Stomach smooth muscle (tissue), 2 donors: ENCODE results near the gene HAGHL.
A peak's percentile ranks its signal among the peaks of the same experiment; 100 is the strongest.

Experiments
- H3K27ac ChIP-seq: one replicate; pipeline ENCODE4 v1.7.0; 2013; ENCODE audit warnings: mild to moderate bottlenecking, low read length, inconsistent platforms
- H3K27me3 ChIP-seq, 2 donors: one replicate each; pipeline ENCODE4 v1.7.0; 2013; ENCODE audit warnings: low read length in 2 of 2; ENCODE audit not compliant: insufficient read depth in 2 of 2, control insufficient read depth in 1 of 2
- H3K36me3 ChIP-seq, 2 donors: one replicate each; pipeline ENCODE4 v1.7.0; 2013; ENCODE audit warnings: low read length in 2 of 2; ENCODE audit not compliant: control insufficient read depth in 2 of 2, insufficient read depth in 2 of 2
- H3K4me1 ChIP-seq: one replicate; pipeline ENCODE4 v1.7.0; 2013; ENCODE audit warnings: low read length; ENCODE audit not compliant: control insufficient read depth, insufficient read depth
- H3K4me3 ChIP-seq, 2 donors: one replicate each; pipeline ENCODE4 v1.7.0; 2013; ENCODE audit warnings: low read length in 2 of 2
- H3K9ac ChIP-seq, 2 donors: one replicate each; pipeline ENCODE4 v1.7.0; 2013; ENCODE audit warnings: low read length in 2 of 2, mild to moderate bottlenecking in 1 of 2
- H3K9me3 ChIP-seq, 2 donors: one replicate each; pipeline ENCODE4 v1.7.0; 2013; ENCODE audit warnings: low read length in 2 of 2; ENCODE audit not compliant: control insufficient read depth in 2 of 2
- donor health status: healthy.
- donor health status: Pancreatic carcinoma.

HAGHL gene

GRCh38 chr16:726438-727290, at the start of gene HAGHL, which contains the start of gene CCDC78:
Gene HAGHL (plus strand): TSS chr16:727106. CDS start chr16:727510, 404 bp downstream.
Gene CCDC78 (minus strand): TSS chr16:726443. CDS start chr16:726367, 76 bp downstream.
- Histone ChIP-seq H3K27me3 (peaks cover 22 to 26% of the 10 kb centered on the region in 2 donors), H3K27ac (no peak within 1 kb of the TSS), H3K9ac (no peak within 1 kb of the TSS), H3K4me1 (peaks cover 28% of the 10 kb centered on the region), H3K4me3 (peak within 1 kb of the TSS; percentile 19 to 69), H3K9me3 (no peaks in the 10 kb centered on the region), H3K36me3 (no peaks in the 10 kb centered on the region)

GRCh38 chr16:677316-678190, 49.4 kb upstream of the HAGHL start:
- H3K9ac ChIP-seq: no peak overlapping the region
- no peaks in the 10 kb centered on the region for H3K9me3 ChIP-seq
- H3K4me1 ChIP-seq: peaks cover 42% of the 10 kb centered on the region
- no peak overlapping the region for H3K27ac ChIP-seq
- H3K27me3 ChIP-seq: peaks cover 0 to 4% of the 10 kb centered on the region in 2 donors
- no peak overlapping the region for H3K4me3 ChIP-seq
- H3K36me3 ChIP-seq: peaks cover 11 to 16% of the 10 kb centered on the region in 2 donors

- Histone ChIP-seq H3K27me3 (peaks cover 0 to 4% of the 10 kb centered on the region in 2 donors), H3K9ac (no peak overlapping the region), H3K36me3 (peaks cover 12 to 17% of the 10 kb centered on the region in 2 donors), H3K9me3 (no peaks in the 10 kb centered on the region), H3K4me1 (peaks cover 50% of the 10 kb centered on the region), H3K27ac (no peak overlapping the region), H3K4me3 (no peak overlapping the region)
These were observed 48.6 kb upstream of the HAGHL start for GRCh38 chr16:678209-678857.

GRCh38 chr16:678858-679813, 47.8 kb upstream of the HAGHL start:
- Histone ChIP-seq H3K9ac (peak overlapping the region; percentile 27 to 62), H3K36me3 (peaks cover 12 to 17% of the 10 kb centered on the region in 2 donors), H3K4me3 (peak overlapping the region; percentile 60 to 74), H3K27ac (peak overlapping the region; percentile 53), H3K27me3 (peaks cover 0 to 4% of the 10 kb centered on the region in 2 donors), H3K9me3 (no peaks in the 10 kb centered on the region), H3K4me1 (peaks cover 57% of the 10 kb centered on the region)

- Histone ChIP-seq H3K4me1 (peaks cover 60% of the 10 kb centered on the region), H3K9ac (peak within 1 kb of the TSS; percentile 75 to 80), H3K27ac (peak within 1 kb of the TSS; percentile 67), H3K9me3 (no peaks in the 10 kb centered on the region), H3K4me3 (peak within 1 kb of the TSS; percentile 81 to 83), H3K27me3 (peaks cover 0 to 3% of the 10 kb centered on the region in 2 donors), H3K36me3 (peaks cover 12 to 17% of the 10 kb centered on the region in 2 donors)
These were observed 46.9 kb upstream of the HAGHL start, which contains the start of gene STUB1 for GRCh38 chr16:679814-680624. Gene STUB1 (plus strand): TSS chr16:680410. CDS start chr16:680526, 116 bp downstream.

GRCh38 chr16:680625-680945, 46.3 kb upstream of the HAGHL start:
- Histone ChIP-seq H3K36me3 (peaks cover 12 to 17% of the 10 kb centered on the region in 2 donors), H3K9me3 (no peaks in the 10 kb centered on the region), H3K27me3 (no peaks in the 10 kb centered on the region), H3K4me3 (peak overlapping the region; percentile 81 to 83), H3K9ac (peak overlapping the region; percentile 75 to 80), H3K27ac (peak overlapping the region; percentile 67), H3K4me1 (peaks cover 60% of the 10 kb centered on the region)

- Histone ChIP-seq H3K4me1 (peaks cover 56% of the 10 kb centered on the region), H3K9me3 (no peaks in the 10 kb centered on the region), H3K36me3 (peaks cover 12 to 17% of the 10 kb centered on the region in 2 donors), H3K4me3 (peak overlapping the region; percentile 81 to 83), H3K27me3 (no peaks in the 10 kb centered on the region), H3K9ac (peak overlapping the region; percentile 75 to 80), H3K27ac (peak overlapping the region; percentile 67)
These were observed 45.8 kb upstream of the HAGHL start for GRCh38 chr16:680967-681745.

GRCh38 chr16:681746-682427, 45.0 kb upstream of the HAGHL start:
- Histone ChIP-seq H3K27me3 (no peaks in the 10 kb centered on the region), H3K9me3 (no peaks in the 10 kb centered on the region), H3K36me3 (peaks cover 12 to 17% of the 10 kb centered on the region in 2 donors), H3K9ac (no peak overlapping the region), H3K4me1 (peaks cover 52% of the 10 kb centered on the region), H3K4me3 (peak overlapping the region; percentile 81 to 83), H3K27ac (no peak overlapping the region)
